HepG2 (cell line): ENCODE results near the gene C5orf15. TPM values are rescaled to one million over a fixed set of nuclear protein-coding genes. Genes with fewer than 3 reads are reported as not detected.

Experiments used
- GATAD2A ChIP-seq: IDR thresholded peaks from 2 replicates; pipeline ENCODE4 v1.6.1; 2016
- HOXA3 ChIP-seq: sonication (generic); formaldehyde crosslinking; IDR thresholded peaks from 2 replicates; pipeline ENCODE4 v1.5.0; 2020; ENCODE audit warnings: missing genetic modification reagents
- KDM2A ChIP-seq: sonication (generic); formaldehyde crosslinking; IDR thresholded peaks from 2 replicates; pipeline ENCODE4 v1.4.0; 2020; ENCODE audit warnings: low read depth, missing genetic modification reagents, borderline replicate concordance
- KLF13 ChIP-seq: sonication (generic); formaldehyde crosslinking; IDR thresholded peaks from 2 replicates; pipeline ENCODE4 v1.4.0; 2020; ENCODE audit warnings: mild to moderate bottlenecking, missing genetic modification reagents
- MZF1 ChIP-seq: sonication (generic); formaldehyde crosslinking; IDR thresholded peaks from 2 replicates; pipeline ENCODE4 v1.8.1; 2023; ENCODE audit warnings: mild to moderate bottlenecking, missing genetic modification reagents, borderline replicate concordance
- SMC3 ChIP-seq: IDR thresholded peaks from 2 replicates; pipeline ENCODE4 v1.6.1; 2011; ENCODE audit warnings: low read length, improper control_type of control experiment
- TAF15 ChIP-seq: fragments of 200-400 bp; formaldehyde crosslinking; IDR thresholded peaks from one replicate; pipeline ENCODE4 v1.6.1; 2018; ENCODE audit warnings: mild to moderate bottlenecking, low read depth, low read length; ENCODE audit not compliant: poor library complexity, severe bottlenecking
- YEATS4 ChIP-seq: sonication (generic); formaldehyde crosslinking; IDR thresholded peaks from 2 replicates; pipeline ENCODE4 v1.4.0; 2020; ENCODE audit warnings: missing genetic modification reagents, borderline replicate concordance
- ZC3H4 ChIP-seq: sonication (generic); formaldehyde crosslinking; IDR thresholded peaks from 2 replicates; pipeline ENCODE4 v1.4.0; 2020; ENCODE audit warnings: missing genetic modification reagents, borderline replicate concordance
- ZFP62 ChIP-seq: sonication (generic); formaldehyde crosslinking; IDR thresholded peaks from 2 replicates; pipeline ENCODE4 v1.4.0; 2020; ENCODE audit warnings: missing genetic modification reagents
- ZFP82 ChIP-seq: sonication (generic); formaldehyde crosslinking; IDR thresholded peaks from 2 replicates; pipeline ENCODE4 v1.5.1; 2020; ENCODE audit warnings: mild to moderate bottlenecking, missing genetic modification reagents, borderline replicate concordance
- ZFY ChIP-seq: sonication (generic); formaldehyde crosslinking; IDR thresholded peaks from 2 replicates; pipeline ENCODE4 v1.4.0; 2020; ENCODE audit warnings: missing genetic modification reagents
- ZNF354B ChIP-seq: sonication (generic); formaldehyde crosslinking; IDR thresholded peaks from 2 replicates; pipeline ENCODE4 v1.8.0; 2022; ENCODE audit warnings: mild to moderate bottlenecking, missing genetic modification reagents
- ZNF451 ChIP-seq: sonication (generic); formaldehyde crosslinking; IDR thresholded peaks from 2 replicates; pipeline ENCODE4 v1.5.0; 2020; ENCODE audit warnings: mild to moderate bottlenecking, missing genetic modification reagents
- ZNF550 ChIP-seq: sonication (generic); formaldehyde crosslinking; IDR thresholded peaks from 2 replicates; pipeline ENCODE4 v1.4.0; 2020; ENCODE audit warnings: mild to moderate bottlenecking, missing genetic modification reagents, borderline replicate concordance
- ZNF614 ChIP-seq: IDR thresholded peaks from 2 replicates; pipeline ENCODE4 v1.6.1; 2018; ENCODE audit warnings: missing biosample characterization, missing genetic modification reagents, inconsistent platforms, borderline replicate concordance
- ZSCAN20 ChIP-seq: sonication (generic); formaldehyde crosslinking; IDR thresholded peaks from 2 replicates; pipeline ENCODE4 v1.4.0; 2020; ENCODE audit warnings: missing genetic modification reagents, mild to moderate bottlenecking, borderline replicate concordance
- ZSCAN21 ChIP-seq: sonication (generic); formaldehyde crosslinking; IDR thresholded peaks from 2 replicates; pipeline ENCODE4 v1.8.0; 2022; ENCODE audit warnings: mild to moderate bottlenecking, missing genetic modification reagents, moderate library complexity, borderline replicate concordance
- polyA plus RNA-seq, 8 experiments: library from polyadenylated mRNA; depleted of rRNA in 3 of 8; stranded (reverse) in 7 of 8; unstranded in 1 of 8; fragments of >200 nt; fragmentation: Illumina TruSeq in 4 of 8; extraction: Trizol in 4 of 8; gene quantifications; 2 replicates each; pipeline versions ENCODE4 v1.2.1 to v1.2.3, GENCODE V29; 2011 to 2016; ENCODE audit warnings: low read depth in 4 of 8, missing spikeins in 1 of 8, mixed read lengths in 1 of 8; ENCODE audit not compliant: insufficient read depth in 1 of 8
- total RNA-seq, 5 experiments: library from RNA; depleted of rRNA; stranded (reverse); fragments of >200 nt; fragmentation: Illumina TruSeq; extraction: Trizol; gene quantifications; 2 replicates each; pipeline ENCODE4 v1.2.3, GENCODE V29; 2016; ENCODE audit warnings: low read depth in 1 of 5
- TF ChIP-seq, protein P1 (sequence below): sonication (generic); formaldehyde crosslinking; conservative IDR thresholded peaks from 2 replicates; pipeline ENCODE4 v1.8.0; 2022; ENCODE audit warnings: missing genetic modification reagents
- TF ChIP-seq, protein P2 (sequence below): sonication (generic); formaldehyde crosslinking; IDR thresholded peaks from 2 replicates; pipeline ENCODE4 v1.8.0; 2022; ENCODE audit warnings: missing genetic modification reagents, mild to moderate bottlenecking, borderline replicate concordance
- TF ChIP-seq, protein P3 (sequence below): sonication (generic); formaldehyde crosslinking; IDR thresholded peaks from 2 replicates; pipeline ENCODE4 v1.4.0; 2020; ENCODE audit warnings: mild to moderate bottlenecking, missing genetic modification reagents
- TF ChIP-seq, protein P4 (sequence below): sonication (generic); formaldehyde crosslinking; IDR thresholded peaks from 2 replicates; pipeline ENCODE4 v1.5.1; 2020; ENCODE audit warnings: missing genetic modification reagents, mild to moderate bottlenecking, borderline replicate concordance

C5orf15 gene
- total and polyA plus RNA-seq, 2 of the 13 experiments (the other 11 are each of a cell fraction or from before 2014, with no cell fraction given), result 58.5 to 82.7 TPM

DNA sequence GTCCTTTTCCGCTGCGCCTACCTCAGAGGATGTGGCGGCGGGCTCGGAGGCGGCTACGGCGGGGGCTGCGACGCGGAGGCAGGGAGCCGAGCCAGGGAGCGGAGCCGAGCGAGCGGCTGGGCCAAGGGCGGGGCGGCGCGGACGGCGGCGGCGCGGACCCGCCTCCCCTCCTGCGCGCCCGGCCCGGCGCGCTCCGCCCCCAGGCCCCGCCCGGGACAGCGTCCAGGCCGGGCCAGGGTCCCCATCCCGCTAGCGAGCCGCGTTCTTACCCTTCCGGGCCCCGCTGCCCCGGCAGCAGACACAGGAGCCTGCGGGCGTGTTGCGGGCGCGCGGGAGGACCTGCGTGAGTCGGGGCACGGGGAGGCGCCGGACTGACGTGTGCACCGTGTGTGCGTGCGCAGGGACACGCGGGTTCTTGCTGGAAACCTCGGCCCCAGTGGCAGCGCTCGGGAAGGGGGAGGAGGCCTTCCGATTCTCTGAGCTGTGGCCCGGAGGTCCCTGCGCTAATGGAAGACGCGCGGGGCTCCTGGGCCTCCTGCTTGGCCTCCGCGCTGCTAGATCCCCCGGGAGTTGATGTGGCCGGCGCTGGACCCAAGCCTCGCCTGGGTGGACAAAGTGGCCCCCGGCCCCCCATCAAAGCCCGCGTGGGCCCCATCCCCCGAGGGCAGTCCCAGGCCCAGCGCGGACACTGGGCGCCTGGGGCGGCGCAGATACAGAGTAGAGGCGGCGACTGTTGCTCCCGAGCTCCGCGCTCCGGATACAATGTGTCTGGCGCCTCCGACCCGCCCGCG lies 36.4 kb upstream of the C5orf15 start, which contains the start of gene VDAC1 (continued):
- TF ChIP-seq ZNF354B (CRISPR knock-in tag) (peak; percentile 85; the same call in 1 of the 2 replicates), ZC3H4 (CRISPR knock-in tag) (no peak), MZF1 (CRISPR knock-in tag) (no peak), GATAD2A (peak; percentile 56), YEATS4 (CRISPR knock-in tag) (peak; percentile 76), ZFY (CRISPR knock-in tag) (peak; percentile 87), ZNF451 (CRISPR knock-in tag) (peak; percentile 65; the same call in 1 of the 2 replicates), ZSCAN21 (CRISPR knock-in tag) (peak; percentile 88; the same call in 1 of the 2 replicates), KDM2A (CRISPR knock-in tag) (peak; percentile 85), ZSCAN20 (0 out of 2 replicates have a peak, but pooled peaks have one; percentile 30), TAF15 (no peak), HOXA3 (peak; percentile 52; the same call in 1 of the 2 replicates), ZNF550 (CRISPR knock-in tag) (no peak), ZNF614 (CRISPR knock-in tag) (peak; percentile 59; the same call in 1 of the 2 replicates), KLF13 (CRISPR knock-in tag) (0 out of 2 replicates have a peak, but pooled peaks have one; percentile 18), ZFP82 (peak; percentile 72; the same call in 1 of the 2 replicates), ZFP62 (CRISPR knock-in tag) (no peak), SMC3 (no peak)
- TF ChIP-seq, protein P1, sequence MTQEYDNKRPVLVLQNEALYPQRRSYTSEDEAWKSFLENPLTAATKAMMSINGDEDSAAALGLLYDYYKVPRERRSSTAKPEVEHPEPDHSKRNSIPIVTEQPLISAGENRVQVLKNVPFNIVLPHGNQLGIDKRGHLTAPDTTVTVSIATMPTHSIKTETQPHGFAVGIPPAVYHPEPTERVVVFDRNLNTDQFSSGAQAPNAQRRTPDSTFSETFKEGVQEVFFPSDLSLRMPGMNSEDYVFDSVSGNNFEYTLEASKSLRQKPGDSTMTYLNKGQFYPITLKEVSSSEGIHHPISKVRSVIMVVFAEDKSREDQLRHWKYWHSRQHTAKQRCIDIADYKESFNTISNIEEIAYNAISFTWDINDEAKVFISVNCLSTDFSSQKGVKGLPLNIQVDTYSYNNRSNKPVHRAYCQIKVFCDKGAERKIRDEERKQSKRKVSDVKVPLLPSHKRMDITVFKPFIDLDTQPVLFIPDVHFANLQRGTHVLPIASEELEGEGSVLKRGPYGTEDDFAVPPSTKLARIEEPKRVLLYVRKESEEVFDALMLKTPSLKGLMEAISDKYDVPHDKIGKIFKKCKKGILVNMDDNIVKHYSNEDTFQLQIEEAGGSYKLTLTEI (CRISPR knock-in tag), result no peak
- TF ChIP-seq, protein P2, sequence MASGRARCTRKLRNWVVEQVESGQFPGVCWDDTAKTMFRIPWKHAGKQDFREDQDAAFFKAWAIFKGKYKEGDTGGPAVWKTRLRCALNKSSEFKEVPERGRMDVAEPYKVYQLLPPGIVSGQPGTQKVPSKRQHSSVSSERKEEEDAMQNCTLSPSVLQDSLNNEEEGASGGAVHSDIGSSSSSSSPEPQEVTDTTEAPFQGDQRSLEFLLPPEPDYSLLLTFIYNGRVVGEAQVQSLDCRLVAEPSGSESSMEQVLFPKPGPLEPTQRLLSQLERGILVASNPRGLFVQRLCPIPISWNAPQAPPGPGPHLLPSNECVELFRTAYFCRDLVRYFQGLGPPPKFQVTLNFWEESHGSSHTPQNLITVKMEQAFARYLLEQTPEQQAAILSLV (CRISPR knock-in tag), result 0 out of 2 replicates have a peak, but pooled peaks have one; percentile 56
- TF ChIP-seq, protein P3, sequence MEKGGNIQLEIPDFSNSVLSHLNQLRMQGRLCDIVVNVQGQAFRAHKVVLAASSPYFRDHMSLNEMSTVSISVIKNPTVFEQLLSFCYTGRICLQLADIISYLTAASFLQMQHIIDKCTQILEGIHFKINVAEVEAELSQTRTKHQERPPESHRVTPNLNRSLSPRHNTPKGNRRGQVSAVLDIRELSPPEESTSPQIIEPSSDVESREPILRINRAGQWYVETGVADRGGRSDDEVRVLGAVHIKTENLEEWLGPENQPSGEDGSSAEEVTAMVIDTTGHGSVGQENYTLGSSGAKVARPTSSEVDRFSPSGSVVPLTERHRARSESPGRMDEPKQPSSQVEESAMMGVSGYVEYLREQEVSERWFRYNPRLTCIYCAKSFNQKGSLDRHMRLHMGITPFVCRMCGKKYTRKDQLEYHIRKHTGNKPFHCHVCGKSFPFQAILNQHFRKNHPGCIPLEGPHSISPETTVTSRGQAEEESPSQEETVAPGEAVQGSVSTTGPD (CRISPR knock-in tag), result 0 out of 2 replicates have a peak, but pooled peaks have one; percentile 16
- TF ChIP-seq, protein P4, sequence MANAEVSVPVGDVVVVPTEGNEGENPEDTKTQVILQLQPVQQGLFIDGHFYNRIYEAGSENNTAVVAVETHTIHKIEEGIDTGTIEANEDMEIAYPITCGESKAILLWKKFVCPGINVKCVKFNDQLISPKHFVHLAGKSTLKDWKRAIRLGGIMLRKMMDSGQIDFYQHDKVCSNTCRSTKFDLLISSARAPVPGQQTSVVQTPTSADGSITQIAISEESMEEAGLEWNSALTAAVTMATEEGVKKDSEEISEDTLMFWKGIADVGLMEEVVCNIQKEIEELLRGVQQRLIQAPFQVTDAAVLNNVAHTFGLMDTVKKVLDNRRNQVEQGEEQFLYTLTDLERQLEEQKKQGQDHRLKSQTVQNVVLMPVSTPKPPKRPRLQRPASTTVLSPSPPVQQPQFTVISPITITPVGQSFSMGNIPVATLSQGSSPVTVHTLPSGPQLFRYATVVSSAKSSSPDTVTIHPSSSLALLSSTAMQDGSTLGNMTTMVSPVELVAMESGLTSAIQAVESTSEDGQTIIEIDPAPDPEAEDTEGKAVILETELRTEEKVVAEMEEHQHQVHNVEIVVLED (CRISPR knock-in tag), result peak; percentile 81
